Measurements from ENCODE around the gene FAM221A.
"Not testable (repeated sequence)": the region's sequence is repeated elsewhere in the genome, so short reads cannot be mapped to it uniquely, and the experiment has no call there.

Gene FAM221A

GRCh38 chr7:23679898-23680413 lies at the start of gene FAM221A:
Gene FAM221A (plus strand): TSS chr7:23680199. CDS start chr7:23680219, 20 bp downstream.
- DNase-seq, result peak; percentile 32 to 91 (median 86)

DNA sequence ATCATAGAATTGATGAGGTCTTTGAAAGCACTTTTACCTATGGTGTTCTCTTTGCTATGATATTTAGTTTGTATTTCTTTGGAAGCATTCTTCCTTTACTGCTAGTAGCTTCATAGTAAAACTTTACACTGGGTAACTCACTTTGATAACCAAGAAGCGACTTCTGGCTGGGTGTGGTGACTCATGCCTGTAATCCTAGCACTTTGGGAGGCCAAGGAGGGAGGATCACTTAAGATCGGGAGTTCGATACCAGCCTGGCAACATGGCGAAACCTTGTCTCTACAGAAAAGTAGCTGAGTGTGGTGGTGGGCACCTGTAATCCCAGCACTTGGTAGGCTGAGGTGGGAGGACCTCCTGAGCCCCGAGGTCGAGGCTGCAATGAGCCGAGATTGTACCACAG lies 46.6 kb upstream of the FAM221A start:
- no peak for DNase-seq

GRCh38 chr7:23645822-23646221 lies 34.2 kb upstream of the FAM221A start:
- DNase-seq, result no peak

DNA sequence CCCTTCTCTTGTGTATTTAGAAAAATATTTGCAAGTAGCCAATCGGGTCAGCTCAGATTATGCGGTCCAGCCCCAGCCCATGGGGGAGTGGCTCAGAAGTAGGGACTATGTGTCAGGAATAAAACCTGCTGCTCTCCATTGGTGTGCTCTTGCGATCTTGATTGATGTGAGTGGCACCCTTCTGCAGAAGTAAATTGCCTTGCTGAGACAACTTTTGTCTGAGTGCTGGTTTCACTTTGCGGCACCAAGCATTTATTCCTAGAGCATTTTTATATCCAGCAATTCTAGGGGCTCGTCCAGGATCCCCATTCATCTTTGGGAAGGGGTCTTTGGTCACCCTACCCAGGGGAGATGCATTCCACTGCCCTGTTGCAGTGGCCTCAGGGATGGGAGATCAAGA lies 26.1 kb upstream of the FAM221A start:
- DNase-seq, result no peak

GRCh38 chr7:23654508-23654907 lies 25.5 kb upstream of the FAM221A start:
- peak in 9 of 58 donors; percentile 0 to 11 (median 4) for DNase-seq

DNA sequence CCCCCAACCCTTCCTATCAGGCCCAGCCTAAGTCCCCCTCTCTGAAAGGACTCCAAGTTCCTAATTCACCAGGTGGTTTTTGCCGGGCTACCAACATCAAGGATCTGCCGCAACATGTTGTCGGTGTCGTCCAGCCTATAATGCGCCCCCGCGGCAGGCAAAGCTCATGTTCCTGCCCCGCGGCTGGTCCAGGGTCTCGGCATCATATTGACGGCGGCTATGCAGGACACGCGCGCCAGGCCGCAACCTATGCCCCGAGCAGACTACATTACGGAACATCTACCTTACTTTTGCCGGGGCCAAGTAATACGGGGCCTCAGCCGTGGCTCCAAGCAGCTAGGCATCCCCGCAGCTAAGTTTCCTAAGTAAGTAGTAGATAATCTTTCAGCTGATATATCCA lies 24.6 kb upstream of the FAM221A start:
- DNase-seq, result peak in 1 of 58 donors; percentile 0

DNA sequence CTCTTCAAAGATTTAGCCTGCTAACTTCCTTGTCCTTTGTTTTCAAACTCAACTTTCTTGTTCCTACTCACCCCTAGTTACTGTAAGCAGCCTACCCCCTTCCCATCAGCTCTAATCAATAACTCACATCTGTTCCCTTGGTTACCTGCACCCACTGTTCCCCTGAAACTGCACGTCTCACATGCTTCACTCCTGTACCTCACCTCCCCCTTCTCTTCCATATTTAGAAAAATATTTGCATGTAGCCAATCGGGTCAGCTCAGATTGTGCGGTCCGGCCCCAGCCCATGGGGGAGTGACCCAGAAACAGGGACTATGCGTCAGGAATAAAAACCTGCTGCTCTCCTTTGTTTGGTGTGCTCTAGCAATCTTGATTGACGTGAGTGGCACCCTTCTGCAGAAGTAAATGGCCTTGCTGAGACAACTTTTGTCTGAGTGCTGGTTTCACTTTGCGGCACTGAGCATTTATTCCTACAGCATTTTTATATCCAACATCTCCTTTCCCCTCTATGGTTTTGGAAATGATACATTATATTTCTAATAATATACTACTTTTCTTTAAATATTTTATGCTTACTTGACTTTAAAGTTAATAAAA lies 21.1 kb upstream of the FAM221A start:
- no peak for DNase-seq

DNA sequence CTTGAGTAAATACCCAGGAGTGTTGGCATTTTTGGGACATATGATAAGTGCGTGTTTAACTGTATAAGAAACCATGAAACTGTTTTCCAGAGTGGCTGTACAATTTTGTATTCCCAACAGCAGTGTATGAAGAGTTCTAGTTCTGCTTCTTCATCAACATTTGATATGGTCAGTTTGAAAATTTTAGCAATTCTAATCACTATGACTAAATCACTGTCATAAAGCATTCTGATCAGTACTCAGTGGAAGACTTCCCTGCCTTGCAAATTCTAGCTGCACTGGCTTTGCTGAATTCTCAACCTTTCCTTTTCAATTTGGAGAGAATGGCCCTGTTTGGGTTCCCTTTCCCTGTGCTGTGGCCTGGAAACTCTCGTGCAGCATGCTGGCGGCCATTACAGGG lies 18.6 kb upstream of the FAM221A start:
- no peak for DNase-seq

GRCh38 chr7:23662124-23662983 lies 17.6 kb upstream of the FAM221A start:
- DNase-seq, result no peak

DNA sequence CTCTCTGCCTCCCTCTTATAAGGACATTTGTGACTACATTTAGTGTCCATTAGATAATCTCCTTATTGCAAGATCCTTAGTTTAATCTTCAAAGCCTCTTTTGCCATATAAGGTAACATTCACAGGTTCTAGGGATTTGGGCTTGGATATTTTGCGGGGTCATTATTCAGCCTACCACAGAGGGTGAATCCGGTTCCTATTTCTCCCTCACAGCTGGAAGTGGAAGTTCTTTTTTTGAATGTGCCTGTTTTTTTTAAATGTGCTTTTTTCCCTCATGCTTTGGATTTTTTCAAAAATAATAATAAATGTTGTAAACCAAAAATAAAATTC lies 17.1 kb upstream of the FAM221A start:
- DNase-seq, result no peak

DNA sequence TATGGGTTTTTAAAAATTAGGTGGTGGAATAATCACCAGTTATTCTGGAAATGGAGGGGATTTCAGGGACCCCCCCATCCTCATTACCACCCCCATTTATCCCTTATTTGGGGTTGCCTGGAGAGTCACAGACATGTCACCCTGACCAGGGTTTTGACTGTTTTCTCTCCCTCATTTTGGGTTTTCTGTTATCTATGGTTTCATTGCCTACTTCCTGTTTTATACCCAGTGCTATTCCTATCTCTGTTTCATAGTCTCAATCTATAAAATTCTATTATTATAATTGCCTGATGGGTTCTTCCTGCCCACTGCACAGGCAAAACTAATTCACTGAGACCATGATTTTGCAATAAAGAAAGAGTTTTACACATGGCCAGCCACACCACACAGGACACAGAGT lies 15.9 kb upstream of the FAM221A start:
- no peak for DNase-seq

DNA sequence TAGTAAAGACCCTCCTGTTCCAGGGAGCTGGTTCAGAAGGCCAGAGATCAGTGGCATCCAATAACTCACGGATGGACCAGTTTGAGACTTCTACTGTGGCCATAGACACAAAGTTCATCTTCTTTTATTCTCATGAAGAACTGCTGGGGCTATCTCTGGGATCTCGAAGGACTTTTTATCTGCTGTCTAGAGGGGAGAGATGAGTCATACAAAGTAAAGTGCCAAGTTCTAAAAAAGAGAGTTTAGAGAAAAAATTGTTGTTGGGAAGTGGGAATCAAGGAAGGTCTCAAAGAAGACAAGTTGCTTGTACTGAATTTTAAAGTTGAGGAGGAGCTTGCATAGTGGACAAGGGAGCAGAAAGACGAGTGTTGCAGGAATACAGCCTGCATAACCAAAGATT lies 8.0 kb upstream of the FAM221A start:
- DNase-seq, result no peak

DNA sequence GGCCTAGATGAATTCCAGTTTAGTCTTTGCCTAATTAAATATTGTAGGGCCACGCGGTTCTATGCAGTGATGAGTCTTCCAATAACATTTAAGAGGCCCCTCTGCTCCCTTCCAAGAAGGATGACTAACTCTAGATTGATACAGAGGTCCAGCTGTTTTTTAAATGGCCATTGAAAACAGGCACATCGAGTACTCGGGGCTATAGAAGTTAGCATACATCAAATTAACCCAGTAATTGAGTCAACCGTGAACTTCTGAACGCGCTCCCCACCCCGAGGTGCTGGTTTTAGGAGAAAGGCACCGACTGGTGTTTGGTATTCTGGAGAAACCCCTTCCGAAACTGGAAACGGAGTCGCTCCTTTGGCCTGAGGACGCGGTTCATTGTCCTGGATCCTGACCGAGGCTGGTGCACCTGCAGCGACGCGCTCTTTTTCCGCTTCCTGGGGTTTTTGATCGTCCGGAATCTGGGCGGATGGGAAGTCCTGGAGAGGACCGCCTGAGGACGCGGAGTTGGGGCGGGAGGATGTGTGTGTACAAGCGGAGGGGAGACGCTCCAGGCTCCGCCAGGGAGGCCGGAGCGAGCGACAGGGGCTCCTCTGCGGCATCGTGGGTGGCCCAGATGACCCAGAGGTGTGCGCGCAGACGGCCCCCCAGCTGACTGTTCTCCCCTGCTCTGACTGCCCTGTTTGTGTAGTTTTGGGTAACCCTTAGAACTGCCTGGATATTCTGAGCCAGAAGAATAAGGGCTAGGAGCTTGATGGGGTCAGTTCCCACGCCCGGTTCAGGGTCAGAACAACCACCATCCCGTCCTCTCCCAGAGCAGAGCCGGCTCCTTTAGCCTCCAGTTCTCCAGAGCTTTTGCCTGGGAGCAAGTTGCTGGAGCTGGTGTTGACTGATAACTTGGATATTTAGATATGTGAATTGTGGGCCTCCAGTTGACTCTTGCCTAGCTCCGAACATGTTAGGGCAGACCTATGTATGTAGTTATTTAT lies 711 bp downstream of the FAM221A start:
- peak in 56 of 58 donors; percentile 4 to 74 (median 37) for DNase-seq

- not testable (repeated sequence) for DNase-seq
These were observed 4.0 kb downstream of the FAM221A start for GRCh38 chr7:23684041-23684440.

DNA sequence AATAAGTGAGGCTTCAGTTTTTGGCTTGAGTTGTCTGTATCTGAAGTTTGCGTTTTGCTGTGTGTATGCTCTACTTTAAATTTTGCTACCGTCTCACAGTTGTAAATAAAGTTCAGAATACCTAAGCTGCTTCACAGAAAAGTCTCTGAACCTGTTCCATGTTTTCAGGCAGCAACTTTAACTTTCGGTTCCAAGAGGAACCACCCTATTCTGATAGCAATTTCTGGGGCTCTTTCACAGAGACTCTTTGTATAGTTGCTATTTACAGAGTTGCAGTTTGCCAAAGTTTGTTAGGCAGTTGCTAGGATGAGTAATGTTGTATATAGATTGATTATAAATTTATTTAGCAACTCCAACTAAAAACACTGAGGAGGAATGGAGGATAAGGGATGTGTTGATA lies 5.7 kb downstream of the FAM221A start:
- DNase-seq, result no peak

DNA sequence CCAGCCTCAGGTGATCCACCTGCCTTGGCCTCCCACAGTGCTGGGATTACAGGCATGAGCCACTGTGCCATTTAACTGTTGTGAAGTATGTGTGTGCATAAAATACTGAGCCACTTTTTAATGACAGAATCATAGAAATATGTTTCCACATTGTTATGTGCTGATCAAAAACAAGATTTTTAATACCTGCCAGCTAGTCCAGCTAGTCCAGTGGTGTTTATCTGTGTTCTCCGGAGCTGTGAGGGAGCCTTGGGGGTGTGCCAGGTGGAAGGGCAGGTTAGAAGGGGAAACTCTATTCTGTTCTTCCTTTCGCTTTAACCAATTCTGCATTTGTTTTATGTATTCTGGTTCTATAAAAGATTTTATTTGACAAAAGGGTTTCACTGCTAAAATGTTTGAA lies 7.0 kb downstream of the FAM221A start:
- no peak for DNase-seq

DNA sequence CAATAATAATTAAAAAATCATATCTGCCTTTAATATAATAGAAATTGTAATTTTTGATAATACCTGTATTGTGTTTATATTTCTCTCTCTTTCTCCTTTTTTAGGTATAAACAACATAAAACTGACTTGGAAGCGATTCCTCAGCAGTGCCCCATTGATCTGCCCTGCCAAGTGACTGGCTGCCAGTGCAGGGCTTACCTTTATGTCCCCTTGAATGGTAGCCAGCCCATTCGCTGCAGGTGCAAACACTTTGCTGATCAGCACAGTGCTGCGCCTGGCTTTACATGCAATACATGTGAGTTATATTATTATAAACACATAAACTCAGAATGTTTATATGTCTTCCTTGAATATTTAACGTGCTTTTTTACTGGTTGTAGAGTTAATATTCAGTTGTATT lies 9.2 kb downstream of the FAM221A start:
- DNase-seq, result no peak

DNA sequence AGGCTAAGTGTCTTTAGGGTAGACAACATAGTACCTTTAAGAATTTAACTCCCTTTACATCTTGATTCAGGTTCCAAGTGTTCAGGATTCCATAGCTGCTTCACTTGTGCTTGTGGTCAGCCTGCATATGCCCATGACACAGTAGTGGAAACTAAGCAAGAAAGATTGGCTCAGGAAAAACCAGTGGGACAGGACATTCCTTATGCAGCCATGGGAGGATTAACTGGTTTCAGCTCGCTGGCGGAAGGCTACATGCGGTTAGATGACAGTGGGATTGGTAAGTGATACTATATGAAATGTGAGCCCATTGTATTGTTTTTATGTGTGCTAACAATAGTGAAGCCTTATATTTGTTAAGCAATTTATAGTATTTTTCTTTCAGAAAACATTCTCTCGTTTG lies 11.3 kb downstream of the FAM221A start:
- no peak for DNase-seq

GRCh38 chr7:23693224-23693623 lies 13.2 kb downstream of the FAM221A start:
- DNase-seq, result no peak

- peak in 3 of 58 donors; percentile 1 to 4 (median 4) for DNase-seq
These were observed 17.0 kb downstream of the FAM221A start for GRCh38 chr7:23696916-23697441.

DNA sequence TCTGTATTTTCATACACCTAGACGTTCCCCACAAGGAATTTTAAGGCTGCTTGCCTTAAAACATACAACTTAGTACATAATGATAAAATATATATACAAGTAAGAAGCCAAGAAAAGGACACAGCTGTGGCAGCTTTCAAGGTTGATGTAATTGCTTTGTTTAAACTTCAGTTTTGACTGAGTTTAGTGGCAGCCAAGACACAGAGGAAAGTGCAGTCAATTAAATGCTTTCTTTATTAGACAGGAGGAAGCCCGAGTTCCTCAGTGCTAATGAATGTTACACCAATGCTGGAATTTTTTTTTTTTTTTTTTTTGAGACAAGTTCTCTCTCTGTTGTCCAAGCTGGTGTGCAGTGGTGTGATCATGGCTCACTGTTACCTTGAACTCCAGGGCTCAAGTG lies 18.8 kb downstream of the FAM221A start:
- no peak for DNase-seq
